UCSD-AML1 (cell line): ENCODE results near the gene SLC7A6.

ENCODE experiments used
- DNase-seq: peaks from one replicate; lab custom pipeline; 2025; ENCODE audit not compliant: unreplicated experiment; lab: John Stamatoyannopoulos, UW

The SLC7A6 gene

GRCh38 chr16:68264128-68265077 is at the start of gene SLC7A6:
SLC7A6 (plus strand) TSS chr16:68264526; CDS start chr16:68274727, 10,201 bp downstream.
- DNase-seq = peak; percentile 90

GRCh38 chr16:68214726-68215125 is 49.6 kb upstream of the SLC7A6 start:
- no peak for DNase-seq

GRCh38 chr16:68215302-68215701 is 49.0 kb upstream of the SLC7A6 start:
- no peak for DNase-seq

GRCh38 chr16:68216240-68216639 is 48.1 kb upstream of the SLC7A6 start:
- no peak for DNase-seq

GRCh38 chr16:68217506-68217905 is 46.8 kb upstream of the SLC7A6 start:
- no peak for DNase-seq

GRCh38 chr16:68219725-68220351 is 44.5 kb upstream of the SLC7A6 start:
- no peak for DNase-seq

- DNase-seq = no peak
Observed at GRCh38 chr16:68223072-68223471, 41.3 kb upstream of the SLC7A6 start.

- DNase-seq = no peak
Observed at GRCh38 chr16:68226116-68226515, 38.2 kb upstream of the SLC7A6 start.

- no peak for DNase-seq
Observed at GRCh38 chr16:68227183-68227793, 37.0 kb upstream of the SLC7A6 start.

- no peak for DNase-seq
Observed at GRCh38 chr16:68227850-68228553, 36.3 kb upstream of the SLC7A6 start.

- DNase-seq = no peak
Observed at GRCh38 chr16:68228652-68229051, 35.7 kb upstream of the SLC7A6 start.

- DNase-seq = peak; percentile 35
Observed at GRCh38 chr16:68229431-68230175, 34.7 kb upstream of the SLC7A6 start.

GRCh38 chr16:68230176-68230571 is 34.2 kb upstream of the SLC7A6 start:
- no peak for DNase-seq

- DNase-seq = no peak
Observed at GRCh38 chr16:68230956-68231355, 33.4 kb upstream of the SLC7A6 start.

GRCh38 chr16:68231384-68232136 is 32.8 kb upstream of the SLC7A6 start:
- DNase-seq = no peak

GRCh38 chr16:68232335-68232734 is 32.0 kb upstream of the SLC7A6 start:
- DNase-seq = no peak

GRCh38 chr16:68233085-68233834 is 31.1 kb upstream of the SLC7A6 start:
- DNase-seq = no peak

- no peak for DNase-seq
Observed at GRCh38 chr16:68233835-68234187, 30.5 kb upstream of the SLC7A6 start.
